ENCODE measurements around the gene ABCA5. TPM values are rescaled to one million over a fixed set of nuclear protein-coding genes. Genes with fewer than 3 reads are reported as not detected.

The ABCA5 gene
- total RNA-seq, 6 experiments from 2014 or later = 34.5 to 58.2 (median 46.7) TPM

DNA sequence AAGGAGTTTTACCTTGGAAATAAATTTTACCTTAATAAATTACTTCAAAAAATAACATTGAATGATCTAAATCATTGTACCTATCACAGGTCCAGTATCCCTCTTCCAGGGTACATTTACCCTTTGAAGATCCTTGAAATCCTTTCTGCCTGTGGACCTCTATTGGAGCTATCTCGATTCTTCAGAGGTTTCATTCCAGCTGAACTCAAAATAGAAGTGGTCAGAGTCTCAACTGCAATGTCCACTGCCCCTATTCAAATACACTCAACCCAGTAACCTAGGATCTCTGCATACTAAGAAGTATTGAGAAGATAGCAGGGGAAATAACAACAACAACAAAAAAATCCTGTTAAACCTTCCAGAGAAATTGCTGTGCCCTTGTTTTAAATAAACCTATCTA is 9.3 kb downstream of the ABCA5 start:
- H3K36me3 ChIP-seq = no peaks in the 10 kb centered on the region
- ATAC-seq = peak in 2 of 4 donors; percentile 40 to 49
- H3K27ac ChIP-seq = no peak overlapping the region
- intact Hi-C loops (cut with DNase I) = no loop called here
- no peaks in the 10 kb centered on the region for H3K9me3 ChIP-seq
- 20% methylated on average over 1 of the region's 1 CpG for WGBS (ENCODE audit: insufficient coverage, low coverage, low lambda C conversion rate, missing lambda C conversion rate)
- no peak overlapping the region for H3K4me3 ChIP-seq
- DNase-seq = no peak
- TF ChIP-seq, protein P1, sequence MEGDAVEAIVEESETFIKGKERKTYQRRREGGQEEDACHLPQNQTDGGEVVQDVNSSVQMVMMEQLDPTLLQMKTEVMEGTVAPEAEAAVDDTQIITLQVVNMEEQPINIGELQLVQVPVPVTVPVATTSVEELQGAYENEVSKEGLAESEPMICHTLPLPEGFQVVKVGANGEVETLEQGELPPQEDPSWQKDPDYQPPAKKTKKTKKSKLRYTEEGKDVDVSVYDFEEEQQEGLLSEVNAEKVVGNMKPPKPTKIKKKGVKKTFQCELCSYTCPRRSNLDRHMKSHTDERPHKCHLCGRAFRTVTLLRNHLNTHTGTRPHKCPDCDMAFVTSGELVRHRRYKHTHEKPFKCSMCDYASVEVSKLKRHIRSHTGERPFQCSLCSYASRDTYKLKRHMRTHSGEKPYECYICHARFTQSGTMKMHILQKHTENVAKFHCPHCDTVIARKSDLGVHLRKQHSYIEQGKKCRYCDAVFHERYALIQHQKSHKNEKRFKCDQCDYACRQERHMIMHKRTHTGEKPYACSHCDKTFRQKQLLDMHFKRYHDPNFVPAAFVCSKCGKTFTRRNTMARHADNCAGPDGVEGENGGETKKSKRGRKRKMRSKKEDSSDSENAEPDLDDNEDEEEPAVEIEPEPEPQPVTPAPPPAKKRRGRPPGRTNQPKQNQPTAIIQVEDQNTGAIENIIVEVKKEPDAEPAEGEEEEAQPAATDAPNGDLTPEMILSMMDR (IDR thresholded peaks at IDR 0.05) = no peak
- no peak for TF ChIP-seq POLR2A (IDR thresholded peaks at IDR 0.05)
- no peaks in the 10 kb centered on the region for H3K27me3 ChIP-seq
- H3K4me1 ChIP-seq = peaks cover 0 to 8% (median 0%) of the 10 kb centered on the region in 4 donors

DNA sequence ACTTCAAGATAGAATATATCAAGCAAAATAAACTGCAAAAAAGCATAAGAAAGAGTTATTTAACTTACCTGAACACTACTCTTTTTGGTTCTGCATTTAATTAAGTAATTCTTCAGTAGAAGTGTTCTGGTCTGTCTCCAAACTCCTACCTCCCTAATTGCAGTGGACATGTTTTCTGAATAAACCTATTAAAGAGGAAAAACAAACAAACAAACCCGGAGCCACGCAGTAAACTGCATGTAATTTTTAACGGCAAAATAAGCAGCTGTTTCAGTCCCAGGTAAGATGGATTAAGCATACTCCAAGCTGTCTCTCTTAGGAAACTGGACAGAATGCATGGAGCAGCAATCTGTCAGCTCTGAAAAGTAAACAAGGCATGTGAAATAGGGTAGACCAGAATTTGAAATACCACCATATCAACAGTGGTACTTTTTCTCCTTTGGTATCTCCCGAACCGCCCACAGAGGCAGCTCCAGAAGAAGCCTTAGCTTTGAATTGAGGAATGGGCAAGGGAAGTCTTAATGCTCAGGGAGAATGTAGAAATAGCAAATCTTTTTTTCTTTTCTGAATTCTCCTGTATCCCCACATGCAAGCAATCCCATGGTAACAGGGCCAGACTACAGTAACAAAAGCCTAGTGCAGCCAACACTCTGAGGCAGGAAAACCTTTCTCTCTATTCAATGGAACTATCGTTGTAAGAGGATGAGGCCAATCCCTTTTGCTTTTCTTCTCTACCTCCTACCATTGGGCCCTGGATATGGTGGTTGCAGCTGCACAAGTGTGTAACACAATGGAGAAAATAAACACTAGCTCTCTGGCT is 12.5 kb downstream of the ABCA5 start:
- WGBS (ENCODE audit: insufficient coverage, low coverage, low lambda C conversion rate, missing lambda C conversion rate) = 53% methylated on average over 6 of the region's 6 CpGs

DNA sequence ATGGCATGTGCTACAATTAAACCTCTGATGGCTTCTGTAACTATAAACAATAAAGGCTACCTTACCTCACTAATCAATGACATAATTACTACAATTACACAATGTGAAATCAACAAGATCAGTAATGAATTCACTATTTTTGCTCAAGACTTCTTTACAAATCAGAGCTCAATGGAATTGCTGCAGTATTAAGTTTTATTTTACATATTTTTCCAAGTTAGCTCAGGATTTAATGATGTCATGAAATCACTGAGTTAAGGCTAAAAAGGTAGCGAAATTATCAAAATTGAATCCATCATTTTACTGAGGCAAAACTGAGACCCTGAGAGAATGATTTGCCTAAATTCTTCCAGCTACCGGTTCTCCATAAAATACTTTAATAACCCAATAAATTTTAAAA is 21.8 kb downstream of the ABCA5 start:
- Histone ChIP-seq H3K36me3 (peaks cover 0 to 20% (median 4%) of the 10 kb centered on the region in 4 donors), H3K9me3 (no peaks in the 10 kb centered on the region), H3K27me3 (no peaks in the 10 kb centered on the region), H3K4me1 (peaks cover 0 to 6% (median 0%) of the 10 kb centered on the region in 4 donors), H3K4me3 (no peak overlapping the region), H3K27ac (no peak overlapping the region)
- no peak for TF ChIP-seq POLR2A (IDR thresholded peaks at IDR 0.05)
- TF ChIP-seq, protein P1 (IDR thresholded peaks at IDR 0.05) = no peak
- intact Hi-C loops (cut with DNase I) = no loop called here
- ATAC-seq (no peak), DNase-seq (no peak)
- 87% methylated on average over 2 of the region's 2 CpGs for WGBS (ENCODE audit: insufficient coverage, low coverage, low lambda C conversion rate, missing lambda C conversion rate)

More for the DNA sequence above, 12.5 kb downstream of the ABCA5 start:
- H3K27ac ChIP-seq = no peak overlapping the region
- no peak overlapping the region for H3K4me3 ChIP-seq
- peaks cover 0 to 4% (median 0%) of the 10 kb centered on the region in 4 donors for H3K36me3 ChIP-seq
- DNase-seq = no peak
- peaks cover 0 to 8% (median 0%) of the 10 kb centered on the region in 4 donors for H3K4me1 ChIP-seq
- TF ChIP-seq, protein P1 (IDR thresholded peaks at IDR 0.05) = no peak
- TF ChIP-seq POLR2A (IDR thresholded peaks at IDR 0.05) = no peak
- ATAC-seq = peak; percentile 25 to 53 (median 38)
- no peaks in the 10 kb centered on the region for H3K9me3 ChIP-seq
- H3K27me3 ChIP-seq = no peaks in the 10 kb centered on the region
- intact Hi-C loops (cut with DNase I) = no loop called here

DNA sequence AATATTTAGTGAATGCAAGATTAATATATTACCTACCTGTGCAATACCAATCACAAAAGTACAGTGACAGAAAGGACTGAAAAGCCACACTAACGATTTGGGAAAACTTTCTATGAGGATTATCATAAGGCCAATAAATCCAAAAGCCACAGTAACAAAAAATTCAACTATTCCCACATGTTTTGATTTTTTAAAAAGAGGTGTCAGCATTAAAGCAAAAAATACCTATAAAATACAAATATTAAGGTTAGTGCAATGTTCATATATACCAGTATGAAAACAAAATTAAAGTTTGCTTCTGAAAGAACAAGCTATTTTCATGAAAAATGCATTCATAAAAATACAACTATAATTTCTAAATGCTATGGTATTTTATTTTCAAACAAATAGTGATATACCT is 24.3 kb downstream of the ABCA5 start:
- H3K9me3 ChIP-seq = no peaks in the 10 kb centered on the region
- peaks cover 0 to 9% (median 4%) of the 10 kb centered on the region in 4 donors for H3K36me3 ChIP-seq
- H3K4me1 ChIP-seq = peaks cover 0 to 12% (median 0%) of the 10 kb centered on the region in 4 donors
- DNase-seq (no peak), ATAC-seq (no peak)
- H3K27me3 ChIP-seq = no peaks in the 10 kb centered on the region
- H3K4me3 ChIP-seq = no peak overlapping the region
- TF ChIP-seq, protein P1 (IDR thresholded peaks at IDR 0.05) = no peak
- TF ChIP-seq POLR2A (IDR thresholded peaks at IDR 0.05) = no peak
- H3K27ac ChIP-seq = no peak overlapping the region
- intact Hi-C loops (cut with DNase I) = no loop called here
- 92% methylated on average over 1 of the region's 1 CpG for WGBS (ENCODE audit: insufficient coverage, low coverage, low lambda C conversion rate, missing lambda C conversion rate)
